ENCODE measurements around the gene FCHSD2.

DNA sequence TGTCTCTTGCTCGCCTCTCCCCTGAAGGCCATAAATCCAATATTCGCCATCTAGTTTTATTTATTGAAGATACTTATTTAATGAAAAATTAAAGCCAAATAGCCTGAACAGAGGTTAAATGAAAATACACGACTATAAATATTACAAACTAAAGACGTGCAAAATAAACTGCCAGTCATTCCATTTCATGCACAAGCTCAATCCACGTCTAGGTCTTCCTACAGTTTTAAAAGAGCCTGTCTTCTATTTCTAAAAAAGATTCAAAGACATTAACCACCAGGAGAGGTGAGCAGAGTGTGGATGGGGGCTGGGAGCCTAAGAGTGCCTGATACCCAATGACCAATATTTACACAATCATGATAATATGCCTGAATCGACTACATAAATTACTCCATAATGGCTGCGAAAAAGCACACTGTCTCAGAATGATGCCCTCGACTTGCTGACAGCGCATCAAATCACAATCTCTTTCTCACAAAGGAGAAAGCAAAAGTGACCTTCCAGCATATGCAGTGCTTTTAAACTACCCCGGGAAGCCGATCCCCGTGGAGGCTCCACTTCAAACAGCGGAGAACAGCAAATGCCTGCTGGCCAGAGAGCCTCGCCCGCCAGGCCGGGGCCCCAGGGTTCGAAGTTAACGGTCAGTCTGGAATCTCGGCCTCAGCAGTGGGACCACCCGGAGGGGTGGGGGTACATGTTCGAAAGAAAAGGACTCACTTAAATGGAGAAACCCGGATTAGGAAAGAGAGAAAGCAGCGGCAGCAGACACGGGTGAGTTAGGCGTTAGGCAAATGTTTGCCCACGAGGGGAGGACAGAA, 1.7 kb downstream of the FCHSD2 start:
- no peak for TF ChIP-seq EP300 (IDR thresholded peaks at IDR 0.05)
- no peak for TF ChIP-seq CTCF (IDR thresholded peaks at IDR 0.05)
- TF ChIP-seq POLR2A (IDR thresholded peaks at IDR 0.05), result no peak

All from upper lobe of left lung (tissue), 4 donors.